ENCODE measurements around the gene UGT3A2. TPM values are rescaled to one million over a fixed set of nuclear protein-coding genes. Genes with fewer than 3 reads are reported as not detected.

UGT3A2 gene
- total RNA-seq, 1 experiment from 2014 or later: 13.7 TPM

GRCh38 chr5:36111238-36111637 lies 44.6 kb upstream of the UGT3A2 start:
- Histone ChIP-seq H2BK15ac (ENCODE audit: low read depth, low read length) (no peak overlapping the region), H4K91ac (ENCODE audit: insufficient read length, low read depth, low read length) (no peak overlapping the region), H3T11ph (ENCODE audit: low read length) (no peak overlapping the region), H3K4me2 (ENCODE audit: insufficient read depth, insufficient read length, low read length) (no peak overlapping the region), H4K20me1 (ENCODE audit: control insufficient read depth, insufficient read depth, insufficient read length) (no peaks in the 10 kb centered on the region), H2AK5ac (ENCODE audit: insufficient read length, low read length) (no peak overlapping the region), H3K79me2 (ENCODE audit: insufficient read depth, low read length) (no peaks in the 10 kb centered on the region), H3K27ac (ENCODE audit: insufficient read length, low read depth, low read length) (no peak overlapping the region), H3K14ac (ENCODE audit: insufficient read depth, low read length) (no peak overlapping the region), H3K9ac (ENCODE audit: extremely low read depth, insufficient read length, low read length) (no peak overlapping the region), H4K5ac (ENCODE audit: insufficient read length, low read depth, low read length) (no peak overlapping the region), H2AFZ (ENCODE audit: low read length) (no peak overlapping the region), H2BK12ac (ENCODE audit: insufficient read length, low read depth, low read length) (no peak overlapping the region), H2BK5ac (ENCODE audit: insufficient read length, low read length) (no peak overlapping the region), H3K18ac (ENCODE audit: insufficient read length, low read depth, low read length) (no peak overlapping the region), H3K79me1 (ENCODE audit: insufficient read depth, low read depth, low read length, poor library complexity, severe bottlenecking) (no peaks in the 10 kb centered on the region), H2BK120ac (ENCODE audit: low read depth, low read length, poor library complexity, severe bottlenecking) (no peak overlapping the region), H3K9me3 (ENCODE audit: control insufficient read depth, low read depth, low read length) (no peaks in the 10 kb centered on the region), H3K56ac (ENCODE audit: insufficient read length, low read depth, low read length) (no peak overlapping the region), H2BK20ac (ENCODE audit: low read depth, low read length, poor library complexity, severe bottlenecking) (no peak overlapping the region), H3K4me1 (ENCODE audit: insufficient read depth, low read length) (no peaks in the 10 kb centered on the region), H3K4ac (ENCODE audit: low read depth, low read length) (no peak overlapping the region), H4K8ac (replicated peaks; ENCODE audit: insufficient read length, low read depth, low read length) (no peak overlapping the region), H3K23me2 (ENCODE audit: insufficient read length, low read depth, low read length, poor library complexity, severe bottlenecking) (no peaks in the 10 kb centered on the region), H3K27me3 (ENCODE audit: insufficient read depth, low read length) (no peaks in the 10 kb centered on the region), H3K23ac (ENCODE audit: insufficient read length, low read depth, low read length) (no peak overlapping the region)
- no peaks in the 10 kb centered on the region for H3K4me1 Mint-ChIP-seq
- H3K27me3 Mint-ChIP-seq (ENCODE audit: low read depth): no peaks in the 10 kb centered on the region
- peaks cover 0 to 2% (median 0%) of the 10 kb centered on the region in 3 experiments; a peak in 1 of 7 replicates for H3K36me3 Mint-ChIP-seq (ENCODE audit: insufficient read depth in 1 of 3, low read depth in 3 of 3)
- no peak overlapping the region for H3K27ac Mint-ChIP-seq
- H3K4me3 Mint-ChIP-seq: no peak overlapping the region
- no peak for DNase-seq
- WGBS (ENCODE audit: extremely low coverage, insufficient read length, low lambda C conversion rate): no CpG with 5 or more reads among the region's 1 CpG
- H3K9me3 Mint-ChIP-seq: no peaks in the 10 kb centered on the region
- no peak for TF ChIP-seq CTCF (conservative IDR thresholded peaks at IDR 0.05)

Measured in H9 (cell line).